SK-N-SH (cell line): ENCODE results near the gene MAPKAP1. TPM values are rescaled to one million over a fixed set of nuclear protein-coding genes. Genes with fewer than 3 reads are reported as not detected.

ENCODE experiments used
- CTCF ChIA-PET: fragments of 300-600, 350-600 bp; formaldehyde crosslinking; extraction: SDS; loops from one replicate; lab custom pipeline; 2021; lab: Yijun Ruan, JAX
- POLR2A ChIA-PET: fragments of 350-600 bp; sonication (Branson Sonifier 250); formaldehyde crosslinking; extraction: SDS; loops from one replicate; lab custom pipeline; 2020; ENCODE audit warnings: antibody characterized with exemption, inconsistent platforms; lab: Yijun Ruan, JAX
- DNase-seq: peaks from one replicate; pipeline ENCODE4 v3.0.0; 2012
- H2AFZ ChIP-seq: fragments of 200-600 bp; sonication (generic); 2 replicates; pipeline ENCODE4 v1.8.1; 2016; ENCODE audit warnings: antibody characterized with exemption, mild to moderate bottlenecking, low read depth
- H3F3A ChIP-seq: fragments of 200-600 bp; sonication (generic); replicated peaks from 2 replicates; pipeline ENCODE3; 2016; ENCODE audit warnings: antibody characterized with exemption, mild to moderate bottlenecking; ENCODE audit not compliant: insufficient read depth
- H3K27ac ChIP-seq, 2 experiments: fragments of 200-500 bp in 1 of 2; fragments of 200-600 bp in 1 of 2; sonication (Bioruptor generic) in 1 of 2; sonication (generic), shearing (Covaris generic) in 1 of 2; 2 replicates each; pipeline versions ENCODE4 v1.5.1 to v1.6.1; 2014 to 2016; ENCODE audit warnings: low read depth in 2 of 2, inconsistent platforms in 1 of 2, low read length in 1 of 2, mild to moderate bottlenecking in 1 of 2, mixed read lengths in 1 of 2
- H3K27me3 ChIP-seq: fragments of 200-600 bp; sonication (generic), shearing (Covaris generic); 2 replicates; pipeline ENCODE4 v1.6.1; 2016; ENCODE audit warnings: mixed run types; ENCODE audit not compliant: insufficient read depth
- H3K36me3 ChIP-seq, 2 experiments: fragments of 200-500 bp in 1 of 2; fragments of 200-600 bp in 1 of 2; sonication (Bioruptor generic) in 1 of 2; sonication (generic) in 1 of 2; replicated peaks in 1 of 2; 2 replicates each; pipeline versions ENCODE3 to v1.5.1; 2014 to 2016; ENCODE audit warnings: low read length in 1 of 2, mild to moderate bottlenecking in 1 of 2; ENCODE audit not compliant: insufficient read depth in 2 of 2, control insufficient read depth in 1 of 2
- H3K4me1 ChIP-seq, 2 experiments: fragments of 200-500 bp in 1 of 2; fragments of 200-600 bp in 1 of 2; sonication (Bioruptor generic) in 1 of 2; sonication (generic), shearing (Covaris generic) in 1 of 2; 2 replicates each; pipeline versions ENCODE4 v1.5.1 to v1.6.1; 2014 to 2016; ENCODE audit warnings: low read depth in 1 of 2, low read length in 1 of 2, mixed run types in 1 of 2; ENCODE audit not compliant: insufficient read depth in 2 of 2, control insufficient read depth in 1 of 2
- H3K4me2 ChIP-seq: fragments of 200-600 bp; sonication (generic), shearing (Covaris generic); 2 replicates; pipeline ENCODE4 v1.6.1; 2017; ENCODE audit warnings: mixed run types
- H3K4me3 ChIP-seq, 2 experiments: fragments of 200-500 bp in 1 of 2; fragments of 200-600 bp in 1 of 2; sonication (Bioruptor generic) in 1 of 2; sonication (generic), shearing (Covaris generic) in 1 of 2; 2 replicates each; pipeline versions ENCODE4 v1.5.1 to v1.8.1; 2014 to 2016; ENCODE audit warnings: low read depth in 2 of 2, inconsistent platforms in 1 of 2, low read length in 1 of 2, mild to moderate bottlenecking in 1 of 2, mixed read lengths in 1 of 2, moderate library complexity in 1 of 2
- H3K79me2 ChIP-seq: fragments of 200-600 bp; sonication (generic); 2 replicates; pipeline ENCODE4 v1.8.1; 2017; ENCODE audit warnings: mild to moderate bottlenecking; ENCODE audit not compliant: insufficient read depth
- H3K9ac ChIP-seq: fragments of 200-600 bp; sonication (generic); 2 replicates; pipeline ENCODE4 v1.6.1; 2017; ENCODE audit warnings: mixed run types
- H3K9me2 ChIP-seq: fragments of 200-600 bp; sonication (generic); 2 replicates; pipeline ENCODE4 v1.6.1; 2017; ENCODE audit warnings: mixed run types
- H3K9me3 ChIP-seq: fragments of 200-600 bp; sonication (generic); 2 replicates; pipeline ENCODE4 v1.6.1; 2017; ENCODE audit warnings: mixed run types, mild to moderate bottlenecking, moderate library complexity
- H4K20me1 ChIP-seq: fragments of 200-600 bp; sonication (generic); 2 replicates; pipeline ENCODE4 v1.6.1; 2017; ENCODE audit warnings: mild to moderate bottlenecking, mixed run types; ENCODE audit not compliant: insufficient read depth
- CHD2 ChIP-seq: fragments of 150-350 bp; IDR thresholded peaks from 2 replicates; pipeline ENCODE4 v1.6.1; 2018; ENCODE audit warnings: low read length; ENCODE audit not compliant: partially characterized antibody
- EP300 ChIP-seq, 2 experiments: IDR thresholded peaks; 2 replicates each; pipeline versions ENCODE4 v1.4.0 to v1.6.1; 2012; ENCODE audit warnings: borderline replicate concordance in 1 of 2, low read depth in 1 of 2, low read length in 1 of 2
- FOSL2 ChIP-seq: IDR thresholded peaks from 2 replicates; pipeline ENCODE4 v1.4.0; 2012; ENCODE audit warnings: low read depth, mild to moderate bottlenecking, moderate library complexity, borderline replicate concordance
- FOXJ3 ChIP-seq: sonication (generic); formaldehyde crosslinking; IDR thresholded peaks from 2 replicates; pipeline ENCODE4 v1.5.1; 2020; ENCODE audit warnings: mild to moderate bottlenecking, missing genetic modification reagents
- GATA2 ChIP-seq: sonication (generic); formaldehyde crosslinking; IDR thresholded peaks from 2 replicates; pipeline ENCODE4 v1.5.0; 2020; ENCODE audit warnings: mild to moderate bottlenecking, missing genetic modification reagents
- MEF2A ChIP-seq: IDR thresholded peaks from 2 replicates; pipeline ENCODE4 v1.4.0; 2012; ENCODE audit warnings: low read depth, borderline replicate concordance
- MXI1 ChIP-seq: IDR thresholded peaks from 2 replicates; pipeline ENCODE4 v1.6.1; 2012; ENCODE audit warnings: mild to moderate bottlenecking, low read depth, low read length, improper control_type of control experiment
- NRF1 ChIP-seq: IDR thresholded peaks from 2 replicates; pipeline ENCODE4 v1.6.1; 2012; ENCODE audit warnings: low read depth, mild to moderate bottlenecking, low read length
- RAD21 ChIP-seq: IDR thresholded peaks from 2 replicates; pipeline ENCODE4 v1.6.1; 2012; ENCODE audit warnings: mild to moderate bottlenecking, low read length
- RCOR1 ChIP-seq: fragments of 150-350 bp; IDR thresholded peaks from 2 replicates; pipeline ENCODE4 v1.6.1; 2017; ENCODE audit warnings: antibody characterized with exemption, low read length
- RXRA ChIP-seq: IDR thresholded peaks from 2 replicates; pipeline ENCODE4 v1.4.0; 2012; ENCODE audit warnings: low read depth, mild to moderate bottlenecking, borderline replicate concordance
- SIN3A ChIP-seq: IDR thresholded peaks from 2 replicates; pipeline ENCODE4 v1.6.1; 2012; ENCODE audit warnings: low read depth, mild to moderate bottlenecking, low read length, moderate library complexity, borderline replicate concordance
- TCF12 ChIP-seq: IDR thresholded peaks from 2 replicates; pipeline ENCODE4 v1.4.0; 2012
- TEAD4 ChIP-seq: IDR thresholded peaks from 2 replicates; pipeline ENCODE4 v1.4.0; 2012; ENCODE audit warnings: mild to moderate bottlenecking, borderline replicate concordance; ENCODE audit not compliant: insufficient read depth
- YY1 ChIP-seq: IDR thresholded peaks from 2 replicates; pipeline ENCODE4 v1.4.0; 2012; ENCODE audit warnings: low read depth, mild to moderate bottlenecking
- WGBS: methylation state at CpG from one replicate; pipeline ENCODE4 v1.1.6; 2017; ENCODE audit warnings: low lambda C conversion rate; 5-methylcytosine and 5-hydroxymethylcytosine counted together
- polyA plus RNA-seq, 3 experiments: library from polyadenylated mRNA; depleted of rRNA; stranded (reverse); fragments of >200 nt; gene quantifications; 2 replicates each; pipeline ENCODE4 v1.2.3, GENCODE V29; 2012
- TF ChIP-seq, protein P1 (sequence below): fragments of 150-350 bp; IDR thresholded peaks from 2 replicates; pipeline ENCODE4 v1.6.1; 2016; ENCODE audit warnings: mild to moderate bottlenecking, low read depth, low read length
- TF ChIP-seq, protein P2 (sequence below): IDR thresholded peaks from 2 replicates; pipeline ENCODE4; 2012

Gene MAPKAP1
- polyA plus RNA-seq, 1 of the 3 experiments (the other 2 are of a cell fraction) = 117 TPM

DNA sequence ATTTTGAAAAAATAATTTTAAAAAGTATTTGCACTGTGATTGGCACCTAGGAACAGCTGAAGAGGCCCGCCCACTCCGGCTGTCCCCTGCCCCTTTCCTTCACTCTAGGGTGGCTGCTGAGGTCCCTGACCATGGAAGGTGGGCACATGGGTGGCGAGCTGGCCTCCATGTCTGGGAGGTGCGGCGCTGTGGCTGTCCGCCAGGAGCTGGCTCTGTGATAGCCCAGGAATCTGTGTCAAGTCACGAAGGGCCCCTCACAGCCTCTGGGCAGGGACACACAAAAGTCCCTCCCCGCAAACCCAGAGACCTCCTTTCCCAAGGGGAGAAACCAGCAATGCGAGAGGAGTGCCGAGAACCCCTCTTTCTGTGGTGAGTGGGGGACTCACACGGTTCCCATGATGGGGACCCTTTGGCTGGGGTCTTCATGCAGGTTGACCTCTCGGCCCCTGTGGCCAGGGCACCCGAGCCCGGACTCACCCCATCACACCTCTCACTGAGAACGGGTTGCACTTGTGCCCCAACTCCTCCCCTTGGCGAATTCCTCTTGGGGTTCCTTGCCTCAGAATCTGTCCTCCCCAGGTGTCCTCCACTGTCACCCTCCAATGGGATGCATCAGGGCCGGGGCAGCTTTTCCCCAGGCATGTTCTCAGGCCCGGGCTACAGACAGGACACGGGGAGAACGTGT lies 277.4 kb downstream of the MAPKAP1 start:
- H3K27ac ChIP-seq = no peak overlapping the region
- WGBS = 86% methylated on average over 9 of the region's 20 CpGs
- H3K79me2 ChIP-seq = no peaks in the 10 kb centered on the region
- no peaks in the 10 kb centered on the region for H3F3A ChIP-seq
- no peaks in the 10 kb centered on the region for H4K20me1 ChIP-seq
- peaks cover 0 to 39% of the 10 kb centered on the region in 2 experiments; a peak in 1 of 4 replicates for H3K4me1 ChIP-seq
- H3K36me3 ChIP-seq = no peaks in the 10 kb centered on the region
- CTCF ChIA-PET = interaction anchor here (0.8 kb wide), 1 partner anchor 79 kb away, joined by 3 read pairs; no protein-coding TSS in a partner anchor
- TF ChIP-seq RAD21 = no peak
- DNase-seq = no peak
- H3K27me3 ChIP-seq = no peaks in the 10 kb centered on the region
- H3K9me2 ChIP-seq = no peaks in the 10 kb centered on the region
- H3K4me3 ChIP-seq = no peak overlapping the region
- POLR2A ChIA-PET = no interaction called here
- no peak overlapping the region for H3K9ac ChIP-seq
- H3K9me3 ChIP-seq = no peaks in the 10 kb centered on the region
- H2AFZ ChIP-seq = no peak overlapping the region
- no peak overlapping the region for H3K4me2 ChIP-seq

GRCh38 chr9:125428902-125429467 lies 278.0 kb downstream of the MAPKAP1 start:
- POLR2A ChIA-PET = no interaction called here
- H3K9me2 ChIP-seq = no peaks in the 10 kb centered on the region
- CTCF ChIA-PET = interaction anchor here (0.8 to 1.4 kb wide), 2 partner anchors 64 to 80 kb away, joined by 3 read pairs; no protein-coding TSS in a partner anchor
- peaks cover 0 to 38% of the 10 kb centered on the region in 2 experiments; a peak in 1 of 4 replicates for H3K4me1 ChIP-seq
- no peaks in the 10 kb centered on the region for H4K20me1 ChIP-seq
- no peak overlapping the region for H2AFZ ChIP-seq
- no peak overlapping the region for H3K27ac ChIP-seq
- DNase-seq = peak; percentile 82
- H3K27me3 ChIP-seq = no peaks in the 10 kb centered on the region
- TF ChIP-seq MXI1 = peak; percentile 34; the same call in 1 of the 2 replicates
- no peak for TF ChIP-seq SIN3A
- TF ChIP-seq, protein P1, sequence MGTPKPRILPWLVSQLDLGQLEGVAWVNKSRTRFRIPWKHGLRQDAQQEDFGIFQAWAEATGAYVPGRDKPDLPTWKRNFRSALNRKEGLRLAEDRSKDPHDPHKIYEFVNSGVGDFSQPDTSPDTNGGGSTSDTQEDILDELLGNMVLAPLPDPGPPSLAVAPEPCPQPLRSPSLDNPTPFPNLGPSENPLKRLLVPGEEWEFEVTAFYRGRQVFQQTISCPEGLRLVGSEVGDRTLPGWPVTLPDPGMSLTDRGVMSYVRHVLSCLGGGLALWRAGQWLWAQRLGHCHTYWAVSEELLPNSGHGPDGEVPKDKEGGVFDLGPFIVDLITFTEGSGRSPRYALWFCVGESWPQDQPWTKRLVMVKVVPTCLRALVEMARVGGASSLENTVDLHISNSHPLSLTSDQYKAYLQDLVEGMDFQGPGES = no peak
- TF ChIP-seq, protein P2, sequence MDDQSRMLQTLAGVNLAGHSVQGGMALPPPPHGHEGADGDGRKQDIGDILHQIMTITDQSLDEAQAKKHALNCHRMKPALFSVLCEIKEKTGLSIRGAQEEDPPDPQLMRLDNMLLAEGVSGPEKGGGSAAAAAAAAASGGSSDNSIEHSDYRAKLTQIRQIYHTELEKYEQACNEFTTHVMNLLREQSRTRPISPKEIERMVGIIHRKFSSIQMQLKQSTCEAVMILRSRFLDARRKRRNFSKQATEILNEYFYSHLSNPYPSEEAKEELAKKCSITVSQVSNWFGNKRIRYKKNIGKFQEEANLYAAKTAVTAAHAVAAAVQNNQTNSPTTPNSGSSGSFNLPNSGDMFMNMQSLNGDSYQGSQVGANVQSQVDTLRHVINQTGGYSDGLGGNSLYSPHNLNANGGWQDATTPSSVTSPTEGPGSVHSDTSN = no peak
- no peak for TF ChIP-seq FOXJ3 (CRISPR knock-in tag)
- TF ChIP-seq EP300 (IDR thresholded peaks at IDR 0.05; ENCODE audit: borderline replicate concordance in 1 of 2, low read depth in 1 of 2, low read length in 1 of 2) = peak in 1 of 2 experiments; percentile 53; a peak in 1 of 4 replicates
- TF ChIP-seq CHD2 = peak; percentile 84
- TF ChIP-seq YY1 = no peak
- no peak for TF ChIP-seq RXRA
- TF ChIP-seq FOSL2 = no peak
- TF ChIP-seq RCOR1 = no peak
- no peak for TF ChIP-seq MEF2A
- TF ChIP-seq TEAD4 = no peak
- TF ChIP-seq NRF1 = no peak
- peak; percentile 34; the same call in 1 of the 2 replicates for TF ChIP-seq GATA2 (CRISPR knock-in tag)
- TF ChIP-seq TCF12 = peak; percentile 43; the same call in 1 of the 2 replicates
- WGBS = 75% methylated on average over 14 of the region's 16 CpGs
- H3K9ac ChIP-seq = no peak overlapping the region
- no peak overlapping the region for H3K4me2 ChIP-seq
- no peak overlapping the region for H3K4me3 ChIP-seq
- no peaks in the 10 kb centered on the region for H3K79me2 ChIP-seq
- H3F3A ChIP-seq = no peaks in the 10 kb centered on the region
- H3K9me3 ChIP-seq = no peaks in the 10 kb centered on the region
- H3K36me3 ChIP-seq = no peaks in the 10 kb centered on the region
